ENCODE measurements around the gene NUP160.
A peak's percentile ranks its signal among the peaks of the same experiment; 100 is the strongest.
"Not testable (repeated sequence)": the region's sequence is repeated elsewhere in the genome, so short reads cannot be mapped to it uniquely, and the experiment has no call there.

The NUP160 gene

DNA sequence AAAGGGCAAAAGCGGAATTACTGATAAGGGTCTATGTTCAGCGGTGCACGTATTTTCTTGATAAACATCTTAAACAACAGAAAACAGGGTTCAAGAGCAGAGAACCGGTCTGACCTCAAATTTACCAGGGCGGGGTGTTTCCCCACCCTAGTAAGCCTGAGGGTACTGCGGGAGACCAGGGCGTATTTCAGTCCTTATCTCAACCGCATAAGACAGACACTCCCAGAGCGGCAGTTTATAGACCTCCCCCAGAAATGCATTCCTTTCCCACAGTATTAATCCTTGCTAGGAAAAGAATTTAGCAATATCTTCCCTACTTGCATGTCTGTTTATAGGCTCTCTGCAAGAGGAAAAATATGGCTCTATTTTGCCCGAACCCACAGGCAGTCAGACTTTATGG, 27.7 kb upstream of the NUP160 start:
- H3K4me1 ChIP-seq; in situ Hi-C loops (cut with MboI; ENCODE audit: low sequenced_read_pairs); H3K36me3 ChIP-seq (replicated peaks); H3K9me3 ChIP-seq; H3K27me3 ChIP-seq (ENCODE audit: low read depth); H3K4me3 ChIP-seq: not testable (repeated sequence)
- peak in 1 of 2 experiments; percentile 42 for DNase-seq (ENCODE audit: low spot score in 2 of 2)

DNA sequence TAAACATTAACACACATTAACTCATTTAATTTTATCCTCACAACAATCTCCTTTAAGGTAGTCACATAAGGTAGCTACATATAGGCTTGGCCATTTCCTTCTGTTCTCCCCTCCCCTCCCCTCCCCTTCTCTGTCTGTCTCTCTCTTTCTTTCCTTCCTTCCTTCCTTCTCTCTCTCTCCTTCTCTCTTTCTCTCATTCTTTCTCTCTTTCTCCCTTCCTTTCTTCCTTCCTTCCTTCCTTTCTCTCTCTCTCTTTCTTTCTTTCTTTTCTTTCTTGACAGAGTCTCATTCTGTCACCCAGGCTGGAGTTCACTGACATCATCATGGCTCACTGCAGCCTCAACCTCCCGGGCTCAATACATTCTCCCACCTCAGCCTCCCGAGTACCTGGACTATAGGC, 22.3 kb upstream of the NUP160 start:
- in situ Hi-C loops (cut with MboI; ENCODE audit: low sequenced_read_pairs) = no loop called here
- Histone ChIP-seq H3K27me3 (ENCODE audit: low read depth) (no peaks in the 10 kb centered on the region), H3K4me3 (no peak overlapping the region), H3K9me3 (peaks cover 6% of the 10 kb centered on the region), H3K4me1 (no peaks in the 10 kb centered on the region), H3K36me3 (replicated peaks) (no peaks in the 10 kb centered on the region)
- DNase-seq (ENCODE audit: low spot score in 2 of 2) = no peak

DNA sequence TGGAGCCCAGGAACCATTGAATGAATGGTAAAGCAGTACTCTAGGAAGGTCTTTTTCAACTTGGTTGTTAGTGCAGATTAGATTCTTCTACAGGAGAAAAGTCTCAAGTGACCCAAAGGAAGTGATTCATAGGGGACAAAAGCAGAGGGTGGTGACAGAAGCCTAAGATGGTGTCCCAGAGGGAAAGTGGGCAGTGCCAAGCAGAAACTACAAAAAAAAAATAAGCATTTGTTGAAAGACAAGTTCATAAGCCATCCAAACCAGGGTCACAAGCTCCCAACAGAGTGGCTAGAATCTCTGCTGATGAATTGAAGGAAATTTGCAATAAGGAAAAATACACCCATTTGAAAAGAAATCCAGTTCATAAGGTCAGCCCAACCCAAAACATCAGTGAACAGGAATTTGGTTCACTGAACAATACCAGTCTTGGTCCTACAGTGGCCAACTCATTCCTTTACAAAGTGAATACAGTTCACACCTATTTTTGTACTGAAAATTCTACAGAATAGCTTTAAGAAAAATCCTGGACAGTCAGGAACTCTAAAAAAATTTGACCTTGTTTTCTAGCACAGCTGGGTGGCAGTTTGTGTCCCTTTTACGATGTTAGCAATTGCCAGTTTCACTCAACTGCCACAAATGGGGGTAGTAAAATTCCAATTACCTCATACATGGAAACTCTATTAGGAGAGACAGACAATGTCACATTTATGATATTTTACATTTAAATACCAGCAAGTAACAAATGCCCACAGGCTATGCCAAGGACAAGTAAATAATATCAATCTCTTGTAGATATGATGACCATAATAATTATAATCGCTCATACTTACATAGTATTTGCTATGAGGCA, 21.6 kb upstream of the NUP160 start:
- H3K27me3 ChIP-seq (ENCODE audit: low read depth) = no peaks in the 10 kb centered on the region
- in situ Hi-C loops (cut with MboI; ENCODE audit: low sequenced_read_pairs) = no loop called here
- H3K4me1 ChIP-seq = no peaks in the 10 kb centered on the region
- no peak for DNase-seq (ENCODE audit: low spot score in 2 of 2)
- H3K9me3 ChIP-seq = peaks cover 2% of the 10 kb centered on the region; the same call in 1 of the 2 replicates
- H3K4me3 ChIP-seq = no peak overlapping the region
- H3K36me3 ChIP-seq (replicated peaks) = no peaks in the 10 kb centered on the region

DNA sequence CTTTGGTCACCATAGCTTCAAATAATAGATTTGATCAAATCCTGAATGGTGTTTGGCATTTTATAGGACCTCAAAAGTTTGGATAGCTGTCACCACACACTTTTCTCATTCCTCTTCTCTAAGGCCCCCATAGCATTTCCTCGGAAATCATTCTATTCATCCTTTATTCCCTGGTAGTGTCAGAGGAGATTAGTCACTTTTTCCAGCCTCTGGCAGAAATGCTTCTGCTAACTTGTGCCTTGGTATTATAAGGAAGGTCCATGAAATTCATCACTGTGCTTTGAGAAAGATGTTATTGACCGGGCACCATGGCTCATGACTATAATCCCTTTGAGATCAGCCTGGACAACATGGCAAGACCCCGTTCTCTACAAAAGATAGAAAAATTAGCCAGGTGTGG, 19.7 kb upstream of the NUP160 start:
- Histone ChIP-seq H3K27me3 (ENCODE audit: low read depth) (no peaks in the 10 kb centered on the region), H3K4me3 (no peak overlapping the region), H3K9me3 (peaks cover 3% of the 10 kb centered on the region; the same call in 1 of the 2 replicates), H3K4me1 (peaks cover 7% of the 10 kb centered on the region), H3K36me3 (replicated peaks) (no peaks in the 10 kb centered on the region)
- DNase-seq (ENCODE audit: low spot score in 2 of 2) = no peak
- in situ Hi-C loops (cut with MboI; ENCODE audit: low sequenced_read_pairs) = no loop called here

DNA sequence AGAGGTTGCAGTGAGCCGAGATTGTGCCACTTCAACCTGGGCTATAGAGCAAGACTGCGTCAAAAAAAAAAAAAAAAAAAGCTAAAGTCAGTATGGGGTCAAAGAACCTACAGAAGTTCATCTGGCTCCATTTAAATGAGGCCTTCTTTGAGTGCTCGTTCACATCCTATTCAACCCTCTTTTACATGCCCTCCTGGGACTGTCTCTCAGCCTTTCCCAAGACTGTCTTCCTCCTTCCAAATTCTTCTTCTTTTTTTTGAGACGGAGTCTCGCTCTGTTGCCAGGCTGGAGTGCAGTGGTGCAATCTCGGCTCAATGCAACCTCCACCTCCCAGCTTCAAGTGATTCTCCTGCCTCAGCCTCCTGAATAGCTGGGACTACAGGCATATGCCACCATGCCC, 18.7 kb upstream of the NUP160 start:
- H3K36me3 ChIP-seq (replicated peaks); H3K27me3 ChIP-seq (ENCODE audit: low read depth); DNase-seq (ENCODE audit: low spot score in 2 of 2); H3K9me3 ChIP-seq; H3K4me1 ChIP-seq; in situ Hi-C loops (cut with MboI; ENCODE audit: low sequenced_read_pairs); H3K4me3 ChIP-seq: not testable (repeated sequence)

DNA sequence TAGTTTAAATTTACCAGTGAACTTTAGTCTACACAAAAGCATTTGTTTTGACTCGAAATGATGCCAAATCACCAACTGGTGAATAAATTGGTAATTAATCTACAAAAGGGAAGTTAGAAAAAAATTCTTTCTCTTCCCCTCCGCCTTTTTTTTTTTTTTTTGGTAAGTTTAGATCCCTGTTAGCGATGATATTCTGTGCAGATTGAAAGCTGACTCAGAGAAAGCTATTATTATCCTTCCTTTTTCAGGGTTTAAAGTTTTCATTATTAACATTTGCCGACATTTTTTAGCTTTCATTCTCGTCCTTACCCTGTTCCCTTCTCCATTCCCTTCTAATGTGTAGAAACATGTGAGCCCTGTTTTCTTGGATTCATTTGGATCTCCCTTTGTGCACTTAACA, 16.8 kb upstream of the NUP160 start:
- Histone ChIP-seq H3K36me3 (replicated peaks) (no peaks in the 10 kb centered on the region), H3K27me3 (ENCODE audit: low read depth) (no peaks in the 10 kb centered on the region), H3K4me3 (no peak overlapping the region), H3K4me1 (peaks cover 8% of the 10 kb centered on the region), H3K9me3 (peaks cover 3% of the 10 kb centered on the region; the same call in 1 of the 2 replicates)
- in situ Hi-C loops (cut with MboI; ENCODE audit: low sequenced_read_pairs) = no loop called here
- no peak for DNase-seq (ENCODE audit: low spot score in 2 of 2)

DNA sequence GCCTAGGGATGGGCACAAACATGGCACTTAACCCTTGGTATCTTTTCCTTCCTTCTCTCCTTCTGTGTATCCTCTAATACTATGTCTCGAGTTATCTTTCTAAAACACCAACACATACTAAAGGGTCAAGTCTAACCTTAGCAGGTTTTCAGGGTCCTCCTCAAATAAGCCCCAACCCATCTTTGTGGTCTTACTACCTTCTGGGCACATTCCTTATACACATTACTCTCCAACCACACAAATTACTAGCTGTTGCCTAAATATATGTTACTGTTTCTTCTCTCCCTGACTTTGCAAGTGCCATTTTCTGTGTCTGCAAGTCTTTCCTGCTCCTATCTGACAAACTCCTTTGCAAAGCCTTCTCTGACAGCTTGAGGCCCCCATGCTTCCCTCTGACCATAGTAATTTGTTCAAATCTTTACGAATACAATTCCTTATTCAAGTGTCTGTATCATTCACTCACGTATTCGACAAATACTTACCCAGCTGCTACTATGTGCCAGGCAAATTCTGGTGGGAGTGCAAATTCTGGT, 15.8 kb upstream of the NUP160 start:
- DNase-seq (ENCODE audit: low spot score in 2 of 2) = no peak
- peaks cover 3% of the 10 kb centered on the region; the same call in 1 of the 2 replicates for H3K9me3 ChIP-seq
- no peaks in the 10 kb centered on the region for H3K27me3 ChIP-seq (ENCODE audit: low read depth)
- no peak overlapping the region for H3K4me3 ChIP-seq
- in situ Hi-C loops (cut with MboI; ENCODE audit: low sequenced_read_pairs) = no loop called here
- H3K4me1 ChIP-seq = peaks cover 8% of the 10 kb centered on the region
- no peaks in the 10 kb centered on the region for H3K36me3 ChIP-seq (replicated peaks)

DNA sequence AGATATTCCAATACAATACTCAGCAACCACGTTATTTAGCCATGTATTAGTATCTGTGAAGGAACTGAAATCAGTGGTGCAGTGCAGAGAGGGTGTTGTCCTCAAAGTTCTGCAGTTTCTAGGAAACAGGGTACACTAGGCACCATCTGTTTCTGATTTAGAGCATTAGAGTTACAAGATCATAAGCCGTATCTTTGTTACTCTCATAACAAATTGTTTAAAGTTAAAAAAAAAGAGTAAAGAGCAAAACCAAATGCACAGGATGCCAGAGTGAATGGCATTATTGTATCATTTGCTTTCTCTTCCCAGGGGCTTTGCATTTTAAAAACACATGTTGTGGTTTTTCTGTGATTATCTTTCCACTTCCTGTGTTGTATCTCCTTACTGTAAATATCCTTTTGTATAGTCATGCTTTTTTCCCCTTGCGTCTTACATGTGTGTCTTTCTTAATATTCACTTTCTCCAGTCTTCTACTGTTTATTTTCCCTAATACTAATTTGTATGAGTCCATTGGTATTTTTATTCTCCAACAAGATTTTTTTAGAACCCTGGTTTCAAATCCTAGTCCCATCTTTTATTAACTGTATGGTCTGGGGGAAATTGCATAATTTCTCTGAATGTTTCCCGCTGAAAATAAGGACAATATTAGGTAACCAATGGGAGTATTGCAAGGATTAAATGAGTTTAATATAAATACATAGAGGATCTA, 15.2 kb upstream of the NUP160 start:
- peaks cover 8% of the 10 kb centered on the region for H3K4me1 ChIP-seq
- H3K36me3 ChIP-seq (replicated peaks) = no peaks in the 10 kb centered on the region
- H3K27me3 ChIP-seq (ENCODE audit: low read depth) = no peaks in the 10 kb centered on the region
- DNase-seq (ENCODE audit: low spot score in 2 of 2) = no peak
- H3K4me3 ChIP-seq = no peak overlapping the region
- in situ Hi-C loops (cut with MboI; ENCODE audit: low sequenced_read_pairs) = no loop called here
- peaks cover 3% of the 10 kb centered on the region; the same call in 1 of the 2 replicates for H3K9me3 ChIP-seq

DNA sequence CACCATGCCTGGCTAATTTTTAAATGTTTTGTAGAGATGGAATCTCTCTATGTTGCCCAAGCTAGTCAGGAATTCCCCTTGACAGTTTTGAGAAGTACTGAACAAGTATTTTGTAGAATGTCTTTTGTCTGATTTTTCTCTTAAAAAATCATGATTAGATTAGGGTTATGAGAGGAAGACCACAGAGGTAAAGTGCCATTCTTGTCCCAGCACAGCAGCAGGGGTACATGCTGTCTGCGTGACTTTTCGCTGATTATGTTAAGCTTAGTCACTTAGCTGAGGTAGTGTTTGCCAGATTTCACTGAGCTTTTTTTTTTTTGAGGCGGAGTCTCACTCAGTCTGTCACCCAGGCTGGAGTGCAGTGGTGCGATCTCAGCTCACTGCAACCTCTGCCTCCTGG, 13.6 kb upstream of the NUP160 start:
- Histone ChIP-seq H3K4me3 (no peak overlapping the region), H3K36me3 (replicated peaks) (no peaks in the 10 kb centered on the region), H3K4me1 (peaks cover 8% of the 10 kb centered on the region), H3K27me3 (ENCODE audit: low read depth) (no peaks in the 10 kb centered on the region), H3K9me3 (peaks cover 3% of the 10 kb centered on the region; the same call in 1 of the 2 replicates)
- in situ Hi-C loops (cut with MboI; ENCODE audit: low sequenced_read_pairs) = no loop called here
- no peak for DNase-seq (ENCODE audit: low spot score in 2 of 2)

DNA sequence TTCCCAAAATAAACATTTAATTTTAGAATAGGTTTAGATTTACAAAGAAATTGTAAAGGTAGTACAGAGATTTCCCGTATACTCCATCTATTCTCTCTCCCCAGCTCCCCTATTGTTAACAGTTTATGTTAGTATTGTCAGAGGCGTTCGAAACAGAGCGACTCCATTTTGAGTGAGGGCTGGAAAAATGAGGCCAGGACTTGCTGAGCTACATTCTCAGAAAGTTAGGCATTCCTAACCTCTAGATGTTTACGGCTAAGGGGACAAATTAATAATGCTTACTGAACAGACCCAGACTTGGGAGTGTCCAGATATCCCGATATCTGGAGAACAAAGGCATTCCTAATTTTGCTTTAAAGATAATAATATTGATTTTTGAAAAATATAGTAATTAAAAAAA, 12.4 kb upstream of the NUP160 start:
- Histone ChIP-seq H3K27me3 (ENCODE audit: low read depth) (no peaks in the 10 kb centered on the region), H3K4me1 (peaks cover 8% of the 10 kb centered on the region), H3K9me3 (peaks cover 3% of the 10 kb centered on the region; the same call in 1 of the 2 replicates), H3K36me3 (replicated peaks) (no peaks in the 10 kb centered on the region), H3K4me3 (no peak overlapping the region)
- in situ Hi-C loops (cut with MboI; ENCODE audit: low sequenced_read_pairs) = no loop called here
- DNase-seq (ENCODE audit: low spot score in 2 of 2) = no peak

DNA sequence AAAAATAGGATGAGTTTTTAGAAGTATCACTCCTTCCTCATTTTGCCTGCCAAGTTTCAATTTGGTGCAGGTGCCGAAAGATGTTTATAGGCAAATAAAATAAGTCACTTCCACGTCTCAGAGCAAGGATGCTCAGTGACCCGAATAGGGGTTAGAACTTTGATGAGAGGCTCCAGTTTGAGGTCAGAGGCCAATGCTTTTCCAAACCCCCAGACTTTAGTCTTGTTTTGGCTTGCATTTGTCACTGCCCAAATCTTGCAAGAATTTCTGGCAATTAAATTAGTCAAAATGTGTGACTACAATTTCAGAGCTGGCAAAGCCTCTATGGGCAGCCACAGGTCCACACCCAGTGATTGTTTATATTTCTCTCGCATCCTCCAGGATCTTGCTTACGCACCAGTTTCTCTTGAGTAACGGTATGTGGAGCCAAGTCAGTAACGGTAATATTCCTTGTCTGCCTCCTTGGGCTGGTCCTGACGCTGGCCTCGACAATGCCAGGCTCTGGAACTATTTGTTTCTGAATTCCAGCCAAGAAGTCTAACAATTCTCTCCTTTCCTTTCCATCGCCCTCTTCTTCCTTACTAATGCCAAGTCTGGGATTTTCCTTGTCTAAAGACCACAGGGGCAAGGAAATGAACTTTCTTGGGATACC, 9.9 kb upstream of the NUP160 start:
- DNase-seq (ENCODE audit: low spot score in 2 of 2) = no peak

DNA sequence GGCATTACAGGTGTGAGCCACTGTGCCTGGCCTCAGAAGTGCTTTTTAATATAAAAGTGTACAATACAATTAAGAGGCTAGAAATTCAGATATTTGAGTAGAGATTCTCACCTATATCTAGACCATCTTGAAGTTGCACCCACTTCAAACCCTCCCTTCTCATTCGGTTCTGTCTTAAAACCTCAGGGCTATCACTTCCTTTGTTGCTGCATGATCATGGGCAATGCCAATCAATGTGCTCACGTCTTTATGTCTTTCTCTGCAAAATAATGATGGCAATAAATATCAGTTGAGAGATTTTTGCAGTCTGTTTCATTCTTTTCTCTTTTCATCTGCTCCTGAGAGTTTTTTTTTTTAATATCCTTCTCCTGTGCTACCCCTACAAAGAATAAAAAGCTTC, 9.3 kb upstream of the NUP160 start:
- no peaks in the 10 kb centered on the region for H3K9me3 ChIP-seq
- DNase-seq (ENCODE audit: low spot score in 2 of 2) = no peak
- in situ Hi-C loops (cut with MboI; ENCODE audit: low sequenced_read_pairs) = no loop called here
- no peaks in the 10 kb centered on the region for H3K36me3 ChIP-seq (replicated peaks)
- no peaks in the 10 kb centered on the region for H3K4me1 ChIP-seq
- no peaks in the 10 kb centered on the region for H3K27me3 ChIP-seq (ENCODE audit: low read depth)
- no peak overlapping the region for H3K4me3 ChIP-seq

More for the DNA sequence above, 9.9 kb upstream of the NUP160 start:
- Histone ChIP-seq H3K27me3 (ENCODE audit: low read depth) (no peaks in the 10 kb centered on the region), H3K4me1 (peaks cover 3% of the 10 kb centered on the region), H3K4me3 (no peak overlapping the region), H3K9me3 (no peaks in the 10 kb centered on the region), H3K36me3 (replicated peaks) (no peaks in the 10 kb centered on the region)
- in situ Hi-C loops (cut with MboI; ENCODE audit: low sequenced_read_pairs) = no loop called here

DNA sequence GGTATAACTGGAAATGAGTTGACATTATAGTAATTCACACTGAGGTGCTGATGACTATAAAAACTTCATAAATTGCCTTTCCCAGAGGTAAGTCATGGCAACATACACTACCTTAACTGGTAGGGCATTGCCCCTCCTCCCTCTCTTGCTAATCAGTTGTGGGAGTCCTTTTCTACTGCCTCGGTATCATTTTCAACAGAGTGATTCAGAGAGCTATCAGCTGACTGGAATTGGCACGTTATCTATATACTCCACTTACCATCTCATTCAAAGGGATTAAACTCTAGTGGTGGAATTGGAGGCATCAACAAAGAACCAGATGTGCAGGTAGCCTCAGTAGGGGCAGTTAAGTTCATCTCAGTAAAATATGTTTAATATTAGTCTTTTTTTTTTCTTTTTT, 8.0 kb upstream of the NUP160 start:
- Histone ChIP-seq H3K4me3 (no peak overlapping the region), H3K36me3 (replicated peaks) (no peaks in the 10 kb centered on the region), H3K27me3 (ENCODE audit: low read depth) (no peaks in the 10 kb centered on the region), H3K9me3 (no peaks in the 10 kb centered on the region), H3K4me1 (no peaks in the 10 kb centered on the region)
- in situ Hi-C loops (cut with MboI; ENCODE audit: low sequenced_read_pairs) = no loop called here
- no peak for DNase-seq (ENCODE audit: low spot score in 2 of 2)

DNA sequence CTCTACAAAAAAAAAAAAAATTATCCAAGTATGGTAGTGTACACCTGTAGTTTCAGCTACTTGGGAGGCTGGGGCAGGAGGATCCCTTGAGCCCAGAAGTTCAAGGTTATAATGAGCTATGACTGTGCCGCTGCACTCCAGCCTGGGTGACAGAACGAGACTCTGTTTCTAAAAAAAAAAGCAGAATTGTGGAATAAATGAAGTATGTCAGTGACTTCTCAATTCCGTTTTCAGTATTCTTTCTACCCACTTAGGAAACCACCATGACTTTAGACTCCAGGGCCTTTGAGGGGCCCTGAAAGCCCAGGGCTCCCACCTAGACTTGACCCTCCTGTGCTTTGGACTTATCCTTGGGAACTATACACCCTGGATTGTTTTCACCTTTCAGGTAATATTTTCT, 6.5 kb upstream of the NUP160 start:
- in situ Hi-C loops (cut with MboI; ENCODE audit: low sequenced_read_pairs) = no loop called here
- Histone ChIP-seq H3K27me3 (ENCODE audit: low read depth) (no peaks in the 10 kb centered on the region), H3K4me1 (no peaks in the 10 kb centered on the region), H3K36me3 (replicated peaks) (no peaks in the 10 kb centered on the region), H3K9me3 (no peaks in the 10 kb centered on the region), H3K4me3 (no peak overlapping the region)
- no peak for DNase-seq (ENCODE audit: low spot score in 2 of 2)

Data from HAP-1 (cell line).